K562 (cell line): ENCODE data around the gene PTPRT. TPM values are rescaled to one million over a fixed set of nuclear protein-coding genes. Genes with fewer than 3 reads are reported as not detected.

ENCODE experiments used
- ATAC-seq: fragments of 200-7000 bp; cut with Tn5 transposase; 3 replicates; pipeline ENCODE4 v1.9.1; 2020; ENCODE audit warnings: moderate library complexity
- BruUV-seq: library from RNA; stranded (reverse); fragments of 400-500 nt; replicated peaks from 2 replicates; lab custom pipeline; 2021; lab: Mats Ljungman, UMichigan
- CTCF ChIA-PET: fragments of 300-600 bp; formaldehyde crosslinking; extraction: SDS; loops from one replicate; lab custom pipeline; 2021; ENCODE audit warnings: low intra/inter-chr PET ratio; lab: Yijun Ruan, JAX
- POLR2A ChIA-PET: fragments of 300-600, 350-650 bp; sonication (Branson Sonifier 250); formaldehyde crosslinking; extraction: SDS; loops from one replicate; lab custom pipeline; 2021; ENCODE audit warnings: antibody characterized with exemption, inconsistent platforms; lab: Yijun Ruan, JAX
- DNase-seq, 4 experiments: peaks; one replicate each; pipeline versions ENCODE4 v3.0.0 to v3.0.0-alpha.2; 2011 to 2018; ENCODE audit warnings: low spot score in 3 of 4, mixed read lengths in 3 of 4; ENCODE audit errors: extremely low read depth in 1 of 4
- FAIRE-seq: peaks from 2 replicates; lab custom pipeline; 2011; peaks lifted over from hg19 to GRCh38; lab: Jason Lieb, UNC
- H2AFZ ChIP-seq: 2 replicates; pipeline ENCODE4 v1.6.0; 2011; ENCODE audit warnings: low read depth, low read length, control low read depth, inconsistent platforms
- H3K27ac ChIP-seq: fragments of 200-600 bp; 3 replicates; pipeline ENCODE4 v1.8.0; 2011; ENCODE audit warnings: low read depth, mild to moderate bottlenecking, control low read depth, inconsistent platforms, low read length, moderate library complexity, mixed read lengths; ENCODE audit errors: extremely low read depth
- H3K27me3 ChIP-seq, 2 experiments: fragments of 300-600 bp in 1 of 2; 2 replicates in 1 of 2; 3 replicates in 1 of 2; pipeline versions ENCODE4 v1.6.0 to v1.8.0; 2011; ENCODE audit warnings: inconsistent platforms in 2 of 2, low read length in 2 of 2, mild to moderate bottlenecking in 1 of 2, mixed read lengths in 1 of 2, moderate library complexity in 1 of 2; ENCODE audit not compliant: control insufficient read depth in 2 of 2, insufficient read depth in 2 of 2
- H3K36me3 ChIP-seq: fragments of 300-600 bp; 3 replicates; pipeline ENCODE4 v1.8.0; 2011; ENCODE audit warnings: mild to moderate bottlenecking, low read length, inconsistent platforms; ENCODE audit not compliant: control insufficient read depth, insufficient read depth
- H3K4me1 ChIP-seq, 2 experiments: fragments of 200-600 bp in 1 of 2; replicated peaks in 1 of 2; 2 replicates in 1 of 2; 3 replicates in 1 of 2; pipeline versions ENCODE4 v1.5.1 to v1.8.0; 2011; ENCODE audit warnings: inconsistent platforms in 2 of 2, low read length in 2 of 2, mild to moderate bottlenecking in 1 of 2, mixed read lengths in 1 of 2, moderate library complexity in 1 of 2; ENCODE audit not compliant: control insufficient read depth in 2 of 2, insufficient read depth in 2 of 2
- H3K4me2 ChIP-seq: 2 replicates; pipeline ENCODE4 v1.6.1; 2011; ENCODE audit warnings: low read length, control low read depth, inconsistent platforms, mixed read lengths; ENCODE audit not compliant: insufficient read depth
- H3K4me3 ChIP-seq: fragments of 200-600 bp; sonication (generic), shearing (Covaris generic); 2 replicates; pipeline ENCODE4 v1.5.1; 2016; ENCODE audit warnings: control low read depth, inconsistent platforms
- H3K79me2 ChIP-seq: fragments of 200-600 bp; 3 replicates; pipeline ENCODE4 v1.8.0; 2011; ENCODE audit warnings: low read length, inconsistent platforms; ENCODE audit not compliant: control insufficient read depth, insufficient read depth
- H3K9ac ChIP-seq, 2 experiments: 2 replicates each; pipeline versions ENCODE4 v1.6.0 to v1.6.1; 2011; ENCODE audit warnings: low read depth in 2 of 2, low read length in 2 of 2, control low read depth in 1 of 2, inconsistent platforms in 1 of 2, mild to moderate bottlenecking in 1 of 2, mixed read lengths in 1 of 2; ENCODE audit not compliant: insufficient read depth in 1 of 2
- H3K9me1 ChIP-seq: one replicate; pipeline ENCODE4 v1.6.0; 2011; ENCODE audit warnings: inconsistent platforms, mild to moderate bottlenecking, low read length, moderate library complexity; ENCODE audit not compliant: control insufficient read depth, insufficient read depth
- H3K9me3 ChIP-seq: replicated peaks from 2 replicates; pipeline ENCODE4 v1.5.1; 2011; ENCODE audit warnings: low read depth, low read length, inconsistent platforms; ENCODE audit not compliant: control insufficient read depth, insufficient read depth
- H4K20me1 ChIP-seq: replicated peaks from 2 replicates; pipeline ENCODE4 v1.6.1; 2011; ENCODE audit warnings: low read length, inconsistent platforms, mixed read lengths; ENCODE audit not compliant: control insufficient read depth, insufficient read depth
- EHMT2 ChIP-seq: fragments of 450-650 bp; IDR thresholded peaks from 2 replicates; pipeline ENCODE4 v1.6.1; 2018; ENCODE audit warnings: antibody characterized with exemption
- GABPB2 ChIP-seq: fragments of 250-450 bp; sonication (Bioruptor Pico); conservative IDR thresholded peaks from 2 replicates; pipeline ENCODE4 v1.5.1; 2021; ENCODE audit warnings: mild to moderate bottlenecking
- KLF16 ChIP-seq: IDR thresholded peaks from 2 replicates; pipeline ENCODE4 v1.6.1; 2016; ENCODE audit warnings: antibody characterized with exemption
- MIER1 ChIP-seq: fragments of 450-650 bp; IDR thresholded peaks from 2 replicates; pipeline ENCODE4 v1.6.1; 2016; ENCODE audit warnings: antibody characterized with exemption, mild to moderate bottlenecking, low read depth
- RAD21 ChIP-seq, 2 experiments: fragments of 250-450 bp in 1 of 2; fragments of 450-650 bp in 1 of 2; sonication (Bioruptor Pico) in 1 of 2; formaldehyde crosslinking in 1 of 2; IDR thresholded peaks in 1 of 2; conservative IDR thresholded peaks in 1 of 2; 2 replicates each; pipeline versions ENCODE4 v1.4.0 to v1.8.0; 2020 to 2022; ENCODE audit warnings: mild to moderate bottlenecking in 2 of 2, moderate library complexity in 1 of 2
- WGBS: fragments of 100-300 bp; shearing (Covaris generic); methylation state at CpG from one replicate; pipeline ENCODE4 v1.1.6; 2016; ENCODE audit warnings: low coverage, mixed read lengths; ENCODE audit not compliant: insufficient coverage; ENCODE audit errors: missing lambda C conversion rate; 5-methylcytosine and 5-hydroxymethylcytosine counted together
- in situ Hi-C: fragments of 300-500 bp; cut with MboI; formaldehyde crosslinking; loops from 4 replicates; pipeline ENCODE4 v1.15.0; 2018; ENCODE audit warnings: inconsistent platforms, mixed read lengths
- intact Hi-C: fragments of 100-400 bp; cut with micrococcal nuclease; formaldehyde crosslinking; loops from 2 replicates; pipeline ENCODE4 v1.14.2; 2022
- polyA plus RNA-seq, 8 experiments: library from polyadenylated mRNA; depleted of rRNA in 4 of 8; stranded (reverse) in 5 of 8; unstranded in 3 of 8; fragments of >200 nt; fragmentation: Nextera tagmentation in 2 of 8; fragmentation: Illumina TruSeq in 1 of 8; extraction: Ambion mirVana in 2 of 8; extraction: Trizol in 1 of 8; gene quantifications; 2 replicates each; pipeline versions ENCODE4 v1.2.1 to v1.2.3, GENCODE V29; 2011 to 2014; ENCODE audit warnings: inconsistent platforms in 1 of 8, missing spikeins in 1 of 8
- total RNA-seq, 7 experiments: library from RNA; depleted of rRNA in 6 of 7; stranded (reverse); fragments of >200 nt in 6 of 7; fragmentation: Illumina TruSeq in 2 of 7; extraction: Trizol in 2 of 7; gene quantifications; 2 replicates each; pipeline versions ENCODE4 v1.2.1 to v1.2.3, GENCODE V29; 2011 to 2021; ENCODE audit warnings: low replicate concordance in 1 of 7
- TF ChIP-seq, protein P1 (sequence below): fragments of 450-650 bp; formaldehyde crosslinking; IDR thresholded peaks from 2 replicates; pipeline ENCODE4 v1.4.0; 2020; ENCODE audit warnings: mild to moderate bottlenecking, moderate library complexity
- TF ChIP-seq, protein P2 (sequence below): fragments of 250-450 bp; sonication (Bioruptor Pico); IDR thresholded peaks from 2 replicates; pipeline ENCODE4 v1.4.0; 2020

The PTPRT gene
- total and polyA plus RNA-seq, 9 of the 15 experiments (the other 6 are each of a cell fraction or from before 2014, with no cell fraction given): not detected

- TF ChIP-seq, protein P1, sequence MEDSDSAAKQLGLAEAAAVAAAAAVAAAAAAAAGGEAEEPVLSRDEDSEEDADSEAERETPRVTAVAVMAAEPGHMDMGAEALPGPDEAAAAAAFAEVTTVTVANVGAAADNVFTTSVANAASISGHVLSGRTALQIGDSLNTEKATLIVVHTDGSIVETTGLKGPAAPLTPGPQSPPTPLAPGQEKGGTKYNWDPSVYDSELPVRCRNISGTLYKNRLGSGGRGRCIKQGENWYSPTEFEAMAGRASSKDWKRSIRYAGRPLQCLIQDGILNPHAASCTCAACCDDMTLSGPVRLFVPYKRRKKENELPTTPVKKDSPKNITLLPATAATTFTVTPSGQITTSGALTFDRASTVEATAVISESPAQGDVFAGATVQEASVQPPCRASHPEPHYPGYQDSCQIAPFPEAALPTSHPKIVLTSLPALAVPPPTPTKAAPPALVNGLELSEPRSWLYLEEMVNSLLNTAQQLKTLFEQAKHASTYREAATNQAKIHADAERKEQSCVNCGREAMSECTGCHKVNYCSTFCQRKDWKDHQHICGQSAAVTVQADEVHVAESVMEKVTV (CRISPR knock-in tag): peak; percentile 68
- peak; percentile 73; the same call in 1 of the 2 replicates for TF ChIP-seq EHMT2
- peak; percentile 79 to 84 for TF ChIP-seq RAD21 (CRISPR knock-in tag; conservative IDR thresholded peaks at IDR 0.05 in 1 of 2, IDR thresholded peaks at IDR 0.05 in 1 of 2)
- peak; percentile 76 for TF ChIP-seq MIER1
- TF ChIP-seq KLF16: 0 out of 2 replicates have a peak, but pooled peaks have one; percentile 17
- TF ChIP-seq GABPB2 (CRISPR knock-in tag): no peak
- TF ChIP-seq, all 486 proteins: peak for 11
These were observed 2.1 kb downstream of the PTPRT start (continued) for GRCh38 chr20:43187476-43188233.

DNA sequence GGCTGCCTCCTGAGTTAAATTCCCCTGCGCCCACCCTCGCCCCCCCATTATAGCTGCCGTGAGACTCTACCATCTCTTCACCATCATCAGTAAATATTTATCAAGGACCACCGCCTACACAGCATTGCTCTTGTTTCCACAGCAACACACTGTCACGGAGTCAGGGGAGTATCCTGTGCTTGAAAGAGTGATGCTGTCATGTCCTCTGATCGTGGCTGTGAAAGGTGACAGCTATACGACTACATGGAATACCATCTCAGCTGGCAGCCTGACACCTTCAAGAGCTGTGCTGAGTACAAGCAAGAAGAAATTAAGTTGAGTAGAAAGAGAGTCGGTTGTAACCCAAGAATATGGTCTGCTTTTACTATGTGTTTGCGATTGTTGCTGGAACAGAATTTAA lies 3.4 kb downstream of the PTPRT start:
- Histone ChIP-seq H3K9ac (no peak overlapping the region), H3K4me1 (no peaks in the 10 kb centered on the region), H3K79me2 (no peaks in the 10 kb centered on the region), H3K9me3 (no peaks in the 10 kb centered on the region), H3K36me3 (no peaks in the 10 kb centered on the region)
- POLR2A ChIA-PET: no interaction called here
- intact Hi-C loops: loop anchor here (5.0 to 10.0 kb wide), 2 partner anchors 1162 to 1229 kb away; no protein-coding TSS in a partner anchor
- CTCF ChIA-PET: interaction anchor here (0.6 kb wide), 1 partner anchor 1915 kb away, joined by 4 read pairs; no protein-coding TSS in a partner anchor
- no peak for FAIRE-seq
- no TSS peak for BruUV-seq
- TF ChIP-seq, protein P2, sequence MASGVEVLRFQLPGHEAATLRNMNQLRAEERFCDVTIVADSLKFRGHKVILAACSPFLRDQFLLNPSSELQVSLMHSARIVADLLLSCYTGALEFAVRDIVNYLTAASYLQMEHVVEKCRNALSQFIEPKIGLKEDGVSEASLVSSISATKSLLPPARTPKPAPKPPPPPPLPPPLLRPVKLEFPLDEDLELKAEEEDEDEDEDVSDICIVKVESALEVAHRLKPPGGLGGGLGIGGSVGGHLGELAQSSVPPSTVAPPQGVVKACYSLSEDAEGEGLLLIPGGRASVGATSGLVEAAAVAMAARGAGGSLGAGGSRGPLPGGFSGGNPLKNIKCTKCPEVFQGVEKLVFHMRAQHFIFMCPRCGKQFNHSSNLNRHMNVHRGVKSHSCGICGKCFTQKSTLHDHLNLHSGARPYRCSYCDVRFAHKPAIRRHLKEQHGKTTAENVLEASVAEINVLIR (CRISPR knock-in tag): no peak
- TF ChIP-seq, all 486 proteins: peak for 0
- 0% methylated on average over 9 of the region's 9 CpGs for WGBS
- Histone ChIP-seq H3K27me3 (peaks cover 4 to 11% of the 10 kb centered on the region in 2 experiments; a peak in 4 of 5 replicates), H4K20me1 (peaks cover 5% of the 10 kb centered on the region), H3K4me3 (no peak overlapping the region), H2AFZ (no peak overlapping the region), H3K9me1 (no peaks in the 10 kb centered on the region), H3K4me2 (no peak overlapping the region), H3K27ac (no peak overlapping the region)
- ATAC-seq: no peak
- in situ Hi-C loops: loop anchor here (10.0 kb wide), 1 partner anchor 1232 kb away; no protein-coding TSS in a partner anchor
- DNase-seq: no peak
